ENCODE data around the gene MTG1. TPM values are rescaled to one million over a fixed set of nuclear protein-coding genes. Genes with fewer than 3 reads are reported as not detected.
A peak's percentile ranks its signal among the peaks of the same experiment; 100 is the strongest.

MTG1 gene
- total RNA-seq, 2 experiments from 2014 or later: 47.7 to 56.1 TPM

DNA sequence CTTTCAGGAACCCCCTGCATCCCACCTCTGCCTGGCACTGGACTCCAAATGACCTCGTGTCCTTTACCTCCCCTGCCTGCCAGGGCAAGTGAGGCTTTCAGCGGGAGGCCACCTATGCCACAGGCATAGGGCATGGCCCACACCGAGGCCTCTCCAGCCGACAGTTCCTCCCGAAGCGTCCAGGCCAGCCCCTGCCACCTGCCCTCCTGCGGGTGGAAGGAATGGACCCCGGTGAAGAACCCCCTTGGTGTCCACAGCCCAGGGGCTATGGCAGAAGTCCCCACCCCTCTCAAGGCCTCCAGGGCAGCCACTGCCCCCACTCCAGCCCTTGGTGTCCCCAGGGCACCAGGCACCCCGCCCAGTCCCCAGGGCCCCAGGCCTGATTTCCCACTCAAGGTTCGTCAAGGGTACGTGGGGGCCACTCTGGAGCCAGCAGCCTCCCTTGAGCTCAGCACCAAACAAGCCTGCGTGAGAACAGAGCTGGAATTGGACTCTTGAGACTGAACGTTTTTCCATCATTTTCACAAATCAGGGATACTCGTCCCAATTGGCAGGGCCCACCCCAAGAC, 39.2 kb upstream of the MTG1 start:
- no peak for DNase-seq
- no peak overlapping the region for H3K4me3 Mint-ChIP-seq
- no peak overlapping the region for H3K27ac Mint-ChIP-seq
- ChIA-PET CTCF (interaction anchor here (0.9 to 1.3 kb wide), 2 partner anchors 25 to 83 kb away, joined by 3 to 5 read pairs; no protein-coding TSS in a partner anchor), POLR2A (no interaction called here)
- H3K9me3 Mint-ChIP-seq: no peaks in the 10 kb centered on the region
- no peaks in the 10 kb centered on the region for H3K36me3 Mint-ChIP-seq (ENCODE audit: low read depth)
- H3K27me3 Mint-ChIP-seq: no peaks in the 10 kb centered on the region
- H3K4me1 Mint-ChIP-seq: peaks cover 3% of the 10 kb centered on the region

GRCh38 chr10:133355266-133355665, 38.7 kb upstream of the MTG1 start:
- Mint-ChIP-seq H3K4me1 (peaks cover 3% of the 10 kb centered on the region), H3K9me3 (no peaks in the 10 kb centered on the region), H3K36me3 (ENCODE audit: low read depth) (no peaks in the 10 kb centered on the region), H3K27me3 (no peaks in the 10 kb centered on the region), H3K27ac (no peak overlapping the region), H3K4me3 (no peak overlapping the region)
- CTCF ChIA-PET: interaction anchor here (0.9 to 1.3 kb wide), 2 partner anchors 26 to 82 kb away, joined by 3 to 5 read pairs; no protein-coding TSS in a partner anchor
- DNase-seq: no peak
- POLR2A ChIA-PET: no interaction called here

DNA sequence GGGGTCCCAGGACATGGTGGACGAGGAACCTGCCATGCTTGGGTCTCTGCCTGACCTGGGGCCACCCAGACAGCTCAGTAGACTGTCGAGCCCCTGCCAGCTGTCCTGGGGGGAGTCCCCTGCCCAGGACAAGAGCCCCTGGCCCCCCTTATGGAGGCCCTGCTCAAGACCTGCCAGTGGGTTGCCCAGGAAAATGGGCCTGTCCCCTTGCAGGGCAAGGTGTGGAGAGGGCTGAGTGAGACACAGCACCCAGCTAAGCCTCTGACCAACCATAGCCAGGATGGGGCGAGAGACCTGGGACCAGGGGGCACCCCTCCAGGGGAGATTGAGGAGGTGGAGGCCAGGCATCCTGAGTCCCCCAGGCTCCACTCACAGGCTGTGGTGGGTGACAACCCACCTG, 38.0 kb upstream of the MTG1 start:
- no peak for DNase-seq
- no peaks in the 10 kb centered on the region for H3K36me3 Mint-ChIP-seq (ENCODE audit: low read depth)
- ChIA-PET POLR2A (no interaction called here), CTCF (interaction anchor here (1.0 to 1.3 kb wide), 2 partner anchors 26 to 27 kb away, joined by 5 read pairs; no protein-coding TSS in a partner anchor)
- no peak overlapping the region for H3K27ac Mint-ChIP-seq
- no peaks in the 10 kb centered on the region for H3K27me3 Mint-ChIP-seq
- H3K4me3 Mint-ChIP-seq: peak overlapping the region; percentile 51
- H3K4me1 Mint-ChIP-seq: peaks cover 3% of the 10 kb centered on the region
- no peaks in the 10 kb centered on the region for H3K9me3 Mint-ChIP-seq

- H3K36me3 Mint-ChIP-seq (ENCODE audit: low read depth): no peaks in the 10 kb centered on the region
- ChIA-PET POLR2A (no interaction called here), CTCF (interaction anchor here (0.7 to 1.0 kb wide), 2 partner anchors 10 to 27 kb away, joined by 3 to 5 read pairs; no protein-coding TSS in a partner anchor)
- H3K27me3 Mint-ChIP-seq: no peaks in the 10 kb centered on the region
- H3K27ac Mint-ChIP-seq: no peak overlapping the region
- H3K9me3 Mint-ChIP-seq: no peaks in the 10 kb centered on the region
- H3K4me1 Mint-ChIP-seq: peaks cover 3% of the 10 kb centered on the region
- peak overlapping the region; percentile 73 for H3K4me3 Mint-ChIP-seq
- no peak for DNase-seq
Observed at GRCh38 chr10:133356549-133357284, 37.2 kb upstream of the MTG1 start.

- H3K4me1 Mint-ChIP-seq: peaks cover 3% of the 10 kb centered on the region
- POLR2A ChIA-PET: no interaction called here
- peak; percentile 73 for DNase-seq
- no peaks in the 10 kb centered on the region for H3K27me3 Mint-ChIP-seq
- no peaks in the 10 kb centered on the region for H3K9me3 Mint-ChIP-seq
- CTCF ChIA-PET: interaction anchor here (0.7 to 0.9 kb wide), 2 partner anchors 10 to 28 kb away, joined by 3 read pairs; no protein-coding TSS in a partner anchor
- H3K36me3 Mint-ChIP-seq (ENCODE audit: low read depth): no peaks in the 10 kb centered on the region
- peak within 1 kb of the TSS; percentile 77 for H3K27ac Mint-ChIP-seq
- peak within 1 kb of the TSS; percentile 73 for H3K4me3 Mint-ChIP-seq
Observed at GRCh38 chr10:133357285-133358161, 36.4 kb upstream of the MTG1 start, which contains the start of gene FUOM. Gene FUOM, minus strand, starts transcription at chr10:133358019. Its CDS starts 12 bp downstream, at chr10:133358007.

DNA sequence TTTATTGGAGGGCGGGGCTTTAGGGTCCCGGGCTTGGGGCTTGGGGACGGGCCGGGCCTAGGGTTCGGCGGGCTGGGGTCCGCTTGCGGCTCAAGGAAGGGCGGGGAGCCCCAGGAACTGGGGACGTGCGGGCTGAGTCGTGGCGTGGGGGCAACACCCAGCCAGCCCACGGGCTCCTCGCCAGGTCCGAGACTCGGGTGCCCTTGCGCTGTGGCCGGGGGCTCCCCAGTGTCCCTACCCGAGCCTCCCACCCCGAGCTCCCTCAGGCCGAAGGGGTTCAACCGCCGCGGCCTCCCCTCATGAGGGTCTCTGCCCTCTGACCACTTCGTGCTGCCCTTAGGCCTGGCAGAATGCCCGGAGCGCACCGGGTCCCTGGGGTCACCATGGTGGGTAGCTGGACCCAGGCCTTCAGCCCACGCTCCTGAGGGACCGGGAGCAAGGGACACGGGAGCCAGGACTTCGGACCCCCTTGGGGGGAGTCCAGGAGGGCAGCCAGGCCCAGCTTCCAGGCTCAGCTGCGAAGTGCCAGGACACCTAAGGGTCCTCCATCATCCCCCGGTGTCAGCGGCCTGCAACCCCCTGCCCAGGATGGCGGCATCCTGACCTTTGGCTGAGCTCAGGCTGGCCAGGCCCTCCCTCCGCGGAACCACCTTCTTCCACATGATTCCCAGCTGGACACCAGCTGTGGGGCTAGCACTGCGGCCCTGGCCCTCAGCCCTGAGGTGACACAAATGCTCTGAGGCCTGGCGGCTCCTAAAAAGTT, 35.6 kb upstream of the MTG1 start:
- no peaks in the 10 kb centered on the region for H3K27me3 Mint-ChIP-seq
- no peak for DNase-seq
- H3K9me3 Mint-ChIP-seq: no peaks in the 10 kb centered on the region
- H3K36me3 Mint-ChIP-seq (ENCODE audit: low read depth): peaks cover 2% of the 10 kb centered on the region
- no peak overlapping the region for H3K27ac Mint-ChIP-seq
- peak overlapping the region; percentile 19 for H3K4me3 Mint-ChIP-seq
- peaks cover 3% of the 10 kb centered on the region for H3K4me1 Mint-ChIP-seq
- ChIA-PET CTCF (interaction anchor here (0.9 to 1.3 kb wide), 2 partner anchors 29 kb away, joined by 3 read pairs; no protein-coding TSS in a partner anchor), POLR2A (no interaction called here)

DNA sequence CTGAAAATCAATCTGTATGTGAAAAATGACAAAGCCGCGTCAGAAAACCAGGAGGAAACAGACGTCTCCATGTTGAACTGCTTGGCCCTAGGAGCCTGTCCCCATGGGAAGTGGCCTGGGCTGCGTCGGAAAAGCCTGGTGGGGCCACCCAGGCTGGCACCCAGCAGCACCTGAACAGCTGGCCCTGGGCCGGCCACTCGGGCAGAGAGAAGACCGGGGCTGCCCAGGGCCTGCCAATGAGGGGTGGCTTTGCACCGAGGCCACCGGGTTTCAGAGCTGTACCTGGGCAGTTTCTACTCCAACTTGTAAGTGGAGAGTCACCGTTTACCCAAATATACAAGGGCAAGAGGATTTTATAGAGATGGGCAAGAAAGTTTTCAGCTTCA, 35.0 kb upstream of the MTG1 start:
- Mint-ChIP-seq H3K27me3 (no peaks in the 10 kb centered on the region), H3K9me3 (no peaks in the 10 kb centered on the region), H3K4me3 (peak overlapping the region; percentile 19), H3K4me1 (peaks cover 3% of the 10 kb centered on the region), H3K27ac (no peak overlapping the region), H3K36me3 (ENCODE audit: low read depth) (peaks cover 2% of the 10 kb centered on the region)
- ChIA-PET POLR2A (no interaction called here), CTCF (interaction anchor here (1.3 kb wide), 1 partner anchor 29 kb away, joined by 3 read pairs; no protein-coding TSS in a partner anchor)
- DNase-seq: no peak

DNA sequence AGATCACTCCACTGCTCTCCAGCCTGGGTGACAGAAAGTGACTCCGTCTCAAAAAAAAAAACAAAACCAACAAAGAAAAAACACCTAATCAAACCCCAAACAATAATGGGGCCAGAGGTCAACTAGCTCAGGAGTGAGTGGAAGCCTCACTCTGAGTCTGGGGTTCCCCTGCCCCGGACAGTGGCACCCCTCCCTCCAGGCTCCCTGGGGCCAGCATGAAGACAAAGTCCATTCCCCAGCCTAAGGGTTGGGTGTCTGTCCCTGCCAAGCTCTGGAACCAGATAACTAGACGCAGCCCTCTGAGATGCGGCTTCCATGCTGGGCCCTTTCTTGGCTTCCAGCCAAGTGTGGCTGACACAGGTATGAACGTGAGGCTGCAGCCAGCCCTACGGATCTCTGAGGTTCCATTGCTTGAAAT, 34.4 kb upstream of the MTG1 start:
- DNase-seq: no peak
- peaks cover 3% of the 10 kb centered on the region for H3K4me1 Mint-ChIP-seq
- H3K27ac Mint-ChIP-seq: no peak overlapping the region
- no peaks in the 10 kb centered on the region for H3K9me3 Mint-ChIP-seq
- peaks cover 2% of the 10 kb centered on the region for H3K36me3 Mint-ChIP-seq (ENCODE audit: low read depth)
- ChIA-PET CTCF (interaction anchor here (1.3 kb wide), 1 partner anchor 30 kb away, joined by 3 read pairs; no protein-coding TSS in a partner anchor), POLR2A (no interaction called here)
- no peaks in the 10 kb centered on the region for H3K27me3 Mint-ChIP-seq
- H3K4me3 Mint-ChIP-seq: no peak overlapping the region

GRCh38 chr10:133359972-133360610, 33.9 kb upstream of the MTG1 start:
- POLR2A ChIA-PET: no interaction called here
- Mint-ChIP-seq H3K36me3 (ENCODE audit: low read depth) (peaks cover 2% of the 10 kb centered on the region), H3K27ac (no peak overlapping the region), H3K27me3 (no peaks in the 10 kb centered on the region), H3K9me3 (no peaks in the 10 kb centered on the region), H3K4me3 (no peak overlapping the region), H3K4me1 (peaks cover 3% of the 10 kb centered on the region)
- CTCF ChIA-PET: interaction anchor here (1.8 kb wide), 1 partner anchor 31 kb away, joined by 8 read pairs; no protein-coding TSS in a partner anchor
- no peak for DNase-seq

DNA sequence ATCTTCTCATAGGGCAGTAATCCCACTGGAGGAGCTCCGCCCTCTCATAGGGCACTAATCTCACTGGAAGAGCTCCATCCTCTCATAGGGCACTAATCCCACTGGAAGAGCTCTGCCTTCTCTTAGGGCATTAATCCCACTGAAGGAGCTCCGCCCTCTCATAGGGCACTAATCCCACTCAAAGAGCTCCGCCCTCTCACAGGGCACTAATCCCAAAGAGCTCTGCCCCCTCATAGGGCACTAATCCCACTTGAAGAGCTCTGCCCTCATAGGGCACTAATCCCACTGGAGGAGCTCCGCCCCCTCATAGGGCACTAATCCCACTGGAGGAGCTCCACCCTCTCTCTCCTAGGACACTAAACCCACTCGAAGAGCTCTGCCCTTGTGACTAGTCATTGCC, 32.7 kb upstream of the MTG1 start:
- H3K9me3 Mint-ChIP-seq: no peaks in the 10 kb centered on the region
- peaks cover 2% of the 10 kb centered on the region for H3K36me3 Mint-ChIP-seq (ENCODE audit: low read depth)
- H3K4me3 Mint-ChIP-seq: no peak overlapping the region
- POLR2A ChIA-PET: no interaction called here
- H3K4me1 Mint-ChIP-seq: peaks cover under 1% of the 10 kb centered on the region
- DNase-seq: no peak
- H3K27me3 Mint-ChIP-seq: no peaks in the 10 kb centered on the region
- H3K27ac Mint-ChIP-seq: no peak overlapping the region
- CTCF ChIA-PET: interaction anchor here (0.7 to 2.0 kb wide), 5 partner anchors 9 to 46 kb away, joined by 3 to 8 read pairs (median 5); no protein-coding TSS in a partner anchor

DNA sequence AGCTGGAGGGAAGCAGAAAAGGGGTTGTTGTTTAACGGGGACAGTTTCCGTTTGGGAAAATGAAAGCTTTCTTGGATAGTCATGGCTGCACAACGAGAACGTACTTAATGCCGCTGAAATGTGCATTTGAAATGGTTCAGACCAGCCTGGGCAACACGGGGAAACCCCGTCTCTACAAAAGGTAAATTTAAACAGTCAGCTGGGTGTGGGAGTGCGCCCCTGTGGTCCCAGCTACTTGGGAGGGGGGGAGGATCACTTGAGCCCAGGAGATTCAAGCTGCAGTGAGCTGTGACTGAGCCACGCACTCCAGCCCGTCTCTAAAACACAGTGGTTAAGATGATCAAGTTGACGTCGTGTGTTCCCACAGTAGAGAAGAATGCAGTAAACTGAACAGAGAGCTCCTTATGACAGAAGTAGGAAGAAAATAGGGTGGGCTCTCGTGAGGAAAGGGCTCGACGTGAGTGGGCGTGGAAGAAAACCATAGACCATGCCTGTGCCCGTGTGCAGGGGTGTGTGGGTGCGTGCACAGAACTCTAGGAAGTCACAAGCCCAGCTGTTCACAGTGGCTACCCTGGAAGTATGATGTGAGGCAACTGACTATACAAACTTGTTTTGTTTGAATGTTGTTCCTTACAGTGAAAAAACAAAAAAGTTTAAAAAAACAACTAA, 32.0 kb upstream of the MTG1 start:
- no peak for DNase-seq
- peaks cover 2% of the 10 kb centered on the region for H3K36me3 Mint-ChIP-seq (ENCODE audit: low read depth)
- no peaks in the 10 kb centered on the region for H3K9me3 Mint-ChIP-seq
- H3K27me3 Mint-ChIP-seq: no peaks in the 10 kb centered on the region
- no peak overlapping the region for H3K27ac Mint-ChIP-seq
- no peak overlapping the region for H3K4me3 Mint-ChIP-seq
- ChIA-PET CTCF (interaction anchor here (1.1 to 2.0 kb wide), 4 partner anchors 8 to 47 kb away, joined by 3 to 8 read pairs (median 5); no protein-coding TSS in a partner anchor), POLR2A (no interaction called here)
- no peaks in the 10 kb centered on the region for H3K4me1 Mint-ChIP-seq
